Measurements from ENCODE around the gene ISG20. TPM values are rescaled to one million over a fixed set of nuclear protein-coding genes. Genes with fewer than 3 reads are reported as not detected.
A peak's percentile ranks its signal among the peaks of the same experiment; 100 is the strongest.

ISG20 gene
- total RNA-seq, 1 experiment from 2014 or later = 0.50 TPM

GRCh38 chr15:88613074-88613944, 25.5 kb upstream of the ISG20 start:
- peak in 1 of 2 experiments; percentile 22 for DNase-seq (ENCODE audit: low read depth in 1 of 2, low spot score in 2 of 2)
- H3K27me3 ChIP-seq (replicated peaks) = peaks cover 11% of the 10 kb centered on the region
- H3K36me3 ChIP-seq = no peaks in the 10 kb centered on the region

GRCh38 chr15:88615303-88616107, 23.3 kb upstream of the ISG20 start:
- Histone ChIP-seq H3K9me3 (replicated peaks) (no peaks in the 10 kb centered on the region), H3K27ac (no peak overlapping the region), H3K4me3 (no peak overlapping the region), H3K27me3 (replicated peaks) (no peaks in the 10 kb centered on the region), H3K4me1 (replicated peaks) (peaks cover 8% of the 10 kb centered on the region), H3K36me3 (no peaks in the 10 kb centered on the region)
- no peak for DNase-seq (ENCODE audit: low read depth in 1 of 2, low spot score in 2 of 2)

More at GRCh38 chr15:88613074-88613944, 25.5 kb upstream of the ISG20 start:
- H3K27ac ChIP-seq = no peak overlapping the region
- H3K4me3 ChIP-seq = no peak overlapping the region
- no peaks in the 10 kb centered on the region for H3K9me3 ChIP-seq (replicated peaks)
- H3K4me1 ChIP-seq (replicated peaks) = peaks cover 7% of the 10 kb centered on the region

- Histone ChIP-seq H3K27me3 (replicated peaks) (no peaks in the 10 kb centered on the region), H3K4me1 (replicated peaks) (peaks cover 13% of the 10 kb centered on the region), H3K27ac (no peak overlapping the region), H3K36me3 (peaks cover 1% of the 10 kb centered on the region; the same call in 1 of the 2 replicates), H3K9me3 (replicated peaks) (no peaks in the 10 kb centered on the region), H3K4me3 (no peak overlapping the region)
- no peak for DNase-seq (ENCODE audit: low read depth in 1 of 2, low spot score in 2 of 2)
Observed at GRCh38 chr15:88616240-88616639, 22.6 kb upstream of the ISG20 start.

GRCh38 chr15:88617031-88617722, 21.6 kb upstream of the ISG20 start:
- Histone ChIP-seq H3K4me1 (replicated peaks) (peaks cover 13% of the 10 kb centered on the region), H3K27ac (no peak overlapping the region), H3K4me3 (no peak overlapping the region), H3K9me3 (replicated peaks) (no peaks in the 10 kb centered on the region), H3K27me3 (replicated peaks) (no peaks in the 10 kb centered on the region), H3K36me3 (peaks cover 4% of the 10 kb centered on the region; the same call in 1 of the 2 replicates)
- peak in 1 of 2 experiments; percentile 7 for DNase-seq (ENCODE audit: low read depth in 1 of 2, low spot score in 2 of 2)

- H3K27me3 ChIP-seq (replicated peaks) = no peaks in the 10 kb centered on the region
- H3K36me3 ChIP-seq = peaks cover 4% of the 10 kb centered on the region; the same call in 1 of the 2 replicates
- no peak overlapping the region for H3K27ac ChIP-seq
- H3K4me3 ChIP-seq = no peak overlapping the region
- peaks cover 15% of the 10 kb centered on the region for H3K4me1 ChIP-seq (replicated peaks)
- H3K9me3 ChIP-seq (replicated peaks) = no peaks in the 10 kb centered on the region
- DNase-seq (ENCODE audit: low read depth in 1 of 2, low spot score in 2 of 2) = peak in 1 of 2 experiments; percentile 0
Observed at GRCh38 chr15:88617790-88618189, 21.0 kb upstream of the ISG20 start.

GRCh38 chr15:88618686-88619085, 20.1 kb upstream of the ISG20 start:
- H3K36me3 ChIP-seq = peaks cover 9% of the 10 kb centered on the region
- peak in 1 of 2 experiments; percentile 7 for DNase-seq (ENCODE audit: low read depth in 1 of 2, low spot score in 2 of 2)
- no peaks in the 10 kb centered on the region for H3K9me3 ChIP-seq (replicated peaks)
- H3K4me3 ChIP-seq = no peak overlapping the region
- peaks cover 18% of the 10 kb centered on the region for H3K4me1 ChIP-seq (replicated peaks)
- H3K27me3 ChIP-seq (replicated peaks) = no peaks in the 10 kb centered on the region
- H3K27ac ChIP-seq = no peak overlapping the region

GRCh38 chr15:88619796-88620195, 19.0 kb upstream of the ISG20 start:
- H3K36me3 ChIP-seq = peaks cover 20% of the 10 kb centered on the region
- no peak overlapping the region for H3K27ac ChIP-seq
- H3K9me3 ChIP-seq (replicated peaks) = no peaks in the 10 kb centered on the region
- DNase-seq (ENCODE audit: low read depth in 1 of 2, low spot score in 2 of 2) = no peak
- H3K27me3 ChIP-seq (replicated peaks) = no peaks in the 10 kb centered on the region
- peaks cover 20% of the 10 kb centered on the region for H3K4me1 ChIP-seq (replicated peaks)
- no peak overlapping the region for H3K4me3 ChIP-seq

- peak within 1 kb of the TSS; percentile 89 for H3K4me3 ChIP-seq
- peaks cover 32% of the 10 kb centered on the region for H3K36me3 ChIP-seq
- no peaks in the 10 kb centered on the region for H3K9me3 ChIP-seq (replicated peaks)
- peak; percentile 96 to 97 for DNase-seq (ENCODE audit: low read depth in 1 of 2, low spot score in 2 of 2)
- H3K27me3 ChIP-seq (replicated peaks) = no peaks in the 10 kb centered on the region
- peak within 1 kb of the TSS; percentile 93 for H3K27ac ChIP-seq
- H3K4me1 ChIP-seq (replicated peaks) = peaks cover 20% of the 10 kb centered on the region
Observed at GRCh38 chr15:88620995-88621772, 17.6 kb upstream of the ISG20 start, which contains the start of gene AEN. TSS of gene AEN (plus strand) at chr15:88621340. CDS start at chr15:88626210, 4,870 bp downstream.

GRCh38 chr15:88621789-88622604, 16.8 kb upstream of the ISG20 start:
- peaks cover 20% of the 10 kb centered on the region for H3K4me1 ChIP-seq (replicated peaks)

GRCh38 chr15:88622605-88622975, 16.2 kb upstream of the ISG20 start:
- Histone ChIP-seq H3K4me1 (replicated peaks) (peaks cover 20% of the 10 kb centered on the region), H3K4me3 (peak overlapping the region; percentile 89), H3K27ac (peak overlapping the region; percentile 39), H3K9me3 (replicated peaks) (no peaks in the 10 kb centered on the region), H3K27me3 (replicated peaks) (no peaks in the 10 kb centered on the region), H3K36me3 (peaks cover 46% of the 10 kb centered on the region)
- DNase-seq (ENCODE audit: low read depth in 1 of 2, low spot score in 2 of 2) = peak in 1 of 2 experiments; percentile 20

More at GRCh38 chr15:88621789-88622604, 16.8 kb upstream of the ISG20 start:
- Histone ChIP-seq H3K9me3 (replicated peaks) (no peaks in the 10 kb centered on the region), H3K36me3 (peaks cover 40% of the 10 kb centered on the region), H3K27ac (peak overlapping the region; percentile 93), H3K4me3 (peak overlapping the region; percentile 89), H3K27me3 (replicated peaks) (no peaks in the 10 kb centered on the region)
- DNase-seq (ENCODE audit: low read depth in 1 of 2, low spot score in 2 of 2) = peak in 1 of 2 experiments; percentile 53

- H3K27ac ChIP-seq = peak overlapping the region; percentile 39
- H3K9me3 ChIP-seq (replicated peaks) = no peaks in the 10 kb centered on the region
- peaks cover 20% of the 10 kb centered on the region for H3K4me1 ChIP-seq (replicated peaks)
- DNase-seq (ENCODE audit: low read depth in 1 of 2, low spot score in 2 of 2) = peak; percentile 50 to 74
- peak overlapping the region; percentile 89 for H3K4me3 ChIP-seq
- no peaks in the 10 kb centered on the region for H3K27me3 ChIP-seq (replicated peaks)
- H3K36me3 ChIP-seq = peaks cover 51% of the 10 kb centered on the region
Observed at GRCh38 chr15:88623061-88623460, 15.8 kb upstream of the ISG20 start.

- peaks cover 20% of the 10 kb centered on the region for H3K4me1 ChIP-seq (replicated peaks)
- DNase-seq (ENCODE audit: low read depth in 1 of 2, low spot score in 2 of 2) = no peak
- no peak overlapping the region for H3K4me3 ChIP-seq
- H3K27me3 ChIP-seq (replicated peaks) = no peaks in the 10 kb centered on the region
- H3K27ac ChIP-seq = peak overlapping the region; percentile 26; the same call in 1 of the 2 replicates
- H3K36me3 ChIP-seq = peaks cover 57% of the 10 kb centered on the region
- H3K9me3 ChIP-seq (replicated peaks) = no peaks in the 10 kb centered on the region
Observed at GRCh38 chr15:88623632-88624031, 15.2 kb upstream of the ISG20 start.
